ENCODE results near the gene SLC35A1. TPM values are rescaled to one million over a fixed set of nuclear protein-coding genes. Genes with fewer than 3 reads are reported as not detected.

SLC35A1 gene
- total RNA-seq, 1 donor from 2014 or later, result 7.9 TPM

- H3K9me3 ChIP-seq, result no peaks in the 10 kb centered on the region
- H3K4me1 ChIP-seq, result no peaks in the 10 kb centered on the region
- no peak for TF ChIP-seq CTCF (IDR thresholded peaks at IDR 0.05)
- no peak for DNase-seq (ENCODE audit: low spot score in 2 of 2)
- peaks cover 0 to 12% of the 10 kb centered on the region in 2 donors for H3K36me3 ChIP-seq
- no peak overlapping the region for H3K4me3 ChIP-seq
- intact Hi-C loops (cut with DNase I), result no loop called here
- no peaks in the 10 kb centered on the region for H3K27me3 ChIP-seq
- no peak overlapping the region for H3K27ac ChIP-seq
Observed at GRCh38 chr6:87498048-87498447, 25.3 kb downstream of the SLC35A1 start.

- no peaks in the 10 kb centered on the region for H3K4me1 ChIP-seq
- H3K27ac ChIP-seq, result no peak overlapping the region
- no peak for TF ChIP-seq CTCF (IDR thresholded peaks at IDR 0.05)
- H3K4me3 ChIP-seq, result no peak overlapping the region
- no peaks in the 10 kb centered on the region for H3K9me3 ChIP-seq
- H3K27me3 ChIP-seq, result no peaks in the 10 kb centered on the region
- no peak for DNase-seq (ENCODE audit: low spot score in 2 of 2)
- H3K36me3 ChIP-seq, result peaks cover 0 to 12% of the 10 kb centered on the region in 2 donors
- intact Hi-C loops (cut with DNase I), result no loop called here
Observed at GRCh38 chr6:87501809-87502572, 29.2 kb downstream of the SLC35A1 start.

- TF ChIP-seq CTCF (IDR thresholded peaks at IDR 0.05), result no peak
Observed at GRCh38 chr6:87504441-87504840, 31.7 kb downstream of the SLC35A1 start.

GRCh38 chr6:87514831-87515230, 42.1 kb downstream of the SLC35A1 start:
- H3K36me3 ChIP-seq, result peaks cover 59 to 71% of the 10 kb centered on the region in 2 donors
- no peaks in the 10 kb centered on the region for H3K9me3 ChIP-seq
- no peak overlapping the region for H3K27ac ChIP-seq
- no peak for TF ChIP-seq CTCF (IDR thresholded peaks at IDR 0.05)
- intact Hi-C loops (cut with DNase I), result no loop called here
- DNase-seq (ENCODE audit: low spot score in 2 of 2), result no peak
- H3K27me3 ChIP-seq, result no peaks in the 10 kb centered on the region
- H3K4me1 ChIP-seq, result no peaks in the 10 kb centered on the region
- H3K4me3 ChIP-seq, result no peak overlapping the region

More at GRCh38 chr6:87504441-87504840, 31.7 kb downstream of the SLC35A1 start:
- Histone ChIP-seq H3K9me3 (no peaks in the 10 kb centered on the region), H3K36me3 (peaks cover 0 to 19% of the 10 kb centered on the region in 2 donors), H3K27ac (peak overlapping the region; percentile 16 to 47), H3K4me1 (no peaks in the 10 kb centered on the region), H3K27me3 (no peaks in the 10 kb centered on the region), H3K4me3 (no peak overlapping the region)
- no peak for DNase-seq (ENCODE audit: low spot score in 2 of 2)
- intact Hi-C loops (cut with DNase I), result no loop called here

GRCh38 chr6:87518453-87518852, 45.7 kb downstream of the SLC35A1 start:
- Histone ChIP-seq H3K4me1 (no peaks in the 10 kb centered on the region), H3K4me3 (no peak overlapping the region), H3K36me3 (peaks cover 34 to 78% of the 10 kb centered on the region in 2 donors), H3K9me3 (no peaks in the 10 kb centered on the region), H3K27ac (no peak overlapping the region), H3K27me3 (no peaks in the 10 kb centered on the region)
- intact Hi-C loops (cut with DNase I), result no loop called here
- no peak for DNase-seq (ENCODE audit: low spot score in 2 of 2)
- TF ChIP-seq CTCF (IDR thresholded peaks at IDR 0.05), result no peak
